H1 (cell line): Measurements from ENCODE around the gene CYB5R3. TPM values are rescaled to one million over a fixed set of nuclear protein-coding genes. Genes with fewer than 3 reads are reported as not detected.

Source experiments
- E2F6 ChIP-seq: IDR thresholded peaks from 2 replicates; pipeline ENCODE4 v1.6.1; 2012; ENCODE audit warnings: inconsistent platforms
- HDAC6 ChIP-seq: IDR thresholded peaks from one replicate; pipeline ENCODE4 v1.7.1; 2012; ENCODE audit warnings: low read depth, mild to moderate bottlenecking, inconsistent platforms, low read length, moderate library complexity
- polyA plus RNA-seq, 7 experiments: library from polyadenylated mRNA; depleted of rRNA in 3 of 7; stranded (reverse) in 5 of 7; unstranded in 2 of 7; fragments of >200 nt in 5 of 7; fragments of 200-250 nt in 2 of 7; gene quantifications; 1 replicate in 5 of 7; 2 replicates in 1 of 7; 4 replicates in 1 of 7; pipeline versions ENCODE4 v1.2.1 to v1.2.3, GENCODE V29; 2011 to 2013; ENCODE audit warnings: missing spikeins in 2 of 7, mixed read lengths in 2 of 7
- total RNA-seq: library from RNA; stranded (reverse); fragmentation: NEBNext Ultra II Directional; extraction: Animal tissue kit (Norgen Biotek cat#: 25700); gene quantifications from 2 replicates; pipeline ENCODE4 v1.2.1, GENCODE V29; 2021

The CYB5R3 gene
- total and polyA plus RNA-seq, 2 of the 8 experiments (the other 6 are each of a cell fraction or from before 2014, with no cell fraction given): 75.3 to 113 TPM

- TF ChIP-seq E2F6: no peak
- TF ChIP-seq HDAC6: no peak
Observed at GRCh38 chr22:42685941-42686653, 36.9 kb upstream of the CYB5R3 start (continued).
